ENCODE results near the gene SEC61B.

The SEC61B gene

DNA sequence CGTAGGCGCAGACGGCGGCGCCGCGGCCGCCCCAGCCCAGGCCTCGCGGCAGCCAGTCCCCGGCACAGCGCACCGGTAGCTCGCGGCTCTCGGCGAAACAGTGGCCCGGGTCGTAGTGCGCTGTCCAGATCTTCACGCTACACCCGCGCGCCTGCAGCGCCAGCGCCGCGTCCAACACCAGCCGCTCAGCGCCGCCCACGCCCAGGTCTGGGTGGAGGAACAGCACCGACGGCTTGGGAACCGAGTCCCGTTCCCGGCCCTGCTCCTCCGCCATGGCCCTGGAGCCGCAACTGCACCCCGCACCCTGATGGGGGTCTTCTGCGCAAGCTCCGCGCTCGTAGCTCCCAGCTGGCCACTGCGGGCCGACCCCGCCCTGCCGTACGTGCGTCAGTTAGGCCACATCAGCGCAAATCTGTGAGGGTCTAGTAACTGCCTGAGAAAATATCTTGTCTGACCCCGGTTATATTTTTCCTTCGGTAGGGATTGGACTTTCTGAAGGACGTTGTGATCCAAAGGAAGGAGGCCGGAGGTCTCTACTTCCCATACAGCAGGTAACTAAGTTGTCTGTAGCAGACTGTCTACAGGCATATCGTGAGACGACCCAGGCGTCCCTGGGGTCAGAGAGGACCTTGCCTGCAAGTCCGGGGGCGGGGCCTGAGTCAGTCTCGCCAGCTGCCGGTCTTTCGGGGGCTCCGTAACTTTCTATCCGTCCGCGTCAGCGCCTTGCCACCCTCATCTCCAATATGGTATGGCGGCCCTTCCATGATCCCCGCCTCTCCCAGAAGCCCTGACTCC lies at the start of gene SEC61B, which contains the start of gene ALG2:
Gene SEC61B, plus strand, starts transcription at position 662 of the 795 bp plus-strand sequence. Its CDS starts 82 bp downstream, at position 744.
Gene ALG2, minus strand, starts transcription at position 322 of the 795 bp plus-strand sequence. Its CDS starts 48 bp downstream, at position 274.
- in situ Hi-C loops (cut with MboI; ENCODE audit: low sequenced_read_pairs) = no loop called here

- in situ Hi-C loops (cut with MboI; ENCODE audit: low sequenced_read_pairs) = no loop called here
Observed at GRCh38 chr9:99173570-99174504, 48.2 kb upstream of the SEC61B start.

DNA sequence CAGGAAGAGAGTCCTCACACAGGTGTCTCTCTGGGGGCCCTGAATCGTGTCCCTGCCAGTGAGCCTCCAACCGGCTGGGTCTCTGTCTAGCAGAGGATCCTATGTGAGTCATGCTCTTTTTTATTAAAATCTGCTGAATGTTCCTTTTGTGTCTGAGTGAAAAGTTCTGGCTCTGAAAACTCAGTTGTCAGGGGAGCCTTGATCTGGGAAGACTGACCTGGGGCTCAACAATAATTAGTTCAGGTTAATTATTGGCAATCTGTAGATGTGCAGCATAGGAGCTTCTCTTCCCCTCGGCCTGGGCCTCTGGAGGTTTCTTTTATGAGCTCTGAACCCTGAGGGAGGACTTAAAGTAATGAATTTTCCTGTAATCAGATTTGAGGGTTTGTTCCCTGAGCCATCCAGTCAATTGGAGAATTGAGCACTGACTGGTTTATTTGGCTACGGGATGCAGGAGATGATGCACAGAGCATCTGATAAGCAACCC lies 45.5 kb upstream of the SEC61B start:
- in situ Hi-C loops (cut with MboI; ENCODE audit: low sequenced_read_pairs) = loop anchor here (25.0 kb wide), 2 partner anchors 1136 to 1411 kb away; partner anchors contain the start of gene CAVIN4

DNA sequence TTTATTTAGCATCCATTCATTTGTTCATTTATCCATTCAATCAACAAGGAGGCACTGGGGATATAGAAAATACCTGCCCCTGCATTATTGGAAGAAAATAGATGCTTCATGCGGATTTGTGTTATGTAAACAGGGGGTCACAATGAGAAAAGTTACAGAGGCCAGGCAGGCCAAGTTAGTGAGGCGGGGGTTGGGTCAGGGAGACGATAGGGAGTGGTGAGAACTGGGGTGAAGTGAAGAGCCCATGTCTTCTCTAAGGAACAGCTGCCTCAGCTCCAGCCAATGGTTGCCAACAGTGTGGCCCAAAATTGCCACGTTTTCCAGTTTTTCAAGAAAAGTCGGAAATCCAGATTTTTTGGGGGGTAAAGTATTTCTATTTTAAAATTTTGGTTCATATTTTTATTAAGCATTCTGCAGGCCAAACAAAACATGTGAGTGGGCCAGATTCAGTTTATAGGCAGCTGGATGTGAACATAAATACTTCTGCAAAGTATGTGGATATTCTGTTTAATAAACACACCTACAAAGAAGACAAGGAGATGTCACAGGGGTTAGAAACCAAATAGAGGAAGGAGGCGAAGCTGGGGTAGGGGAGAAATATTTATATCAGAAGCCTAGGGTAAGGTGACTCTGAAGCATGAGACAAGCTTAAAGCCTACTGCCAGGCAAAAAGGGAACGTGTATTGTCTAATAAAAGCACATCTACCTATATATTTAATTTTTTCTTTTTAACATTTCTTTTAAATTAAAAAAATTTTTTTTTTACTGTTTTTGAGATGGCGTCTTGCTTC lies 44.3 kb upstream of the SEC61B start:
- in situ Hi-C loops (cut with MboI; ENCODE audit: low sequenced_read_pairs) = loop anchor here (25.0 kb wide), 2 partner anchors 1135 to 1410 kb away; partner anchors contain the start of gene CAVIN4

DNA sequence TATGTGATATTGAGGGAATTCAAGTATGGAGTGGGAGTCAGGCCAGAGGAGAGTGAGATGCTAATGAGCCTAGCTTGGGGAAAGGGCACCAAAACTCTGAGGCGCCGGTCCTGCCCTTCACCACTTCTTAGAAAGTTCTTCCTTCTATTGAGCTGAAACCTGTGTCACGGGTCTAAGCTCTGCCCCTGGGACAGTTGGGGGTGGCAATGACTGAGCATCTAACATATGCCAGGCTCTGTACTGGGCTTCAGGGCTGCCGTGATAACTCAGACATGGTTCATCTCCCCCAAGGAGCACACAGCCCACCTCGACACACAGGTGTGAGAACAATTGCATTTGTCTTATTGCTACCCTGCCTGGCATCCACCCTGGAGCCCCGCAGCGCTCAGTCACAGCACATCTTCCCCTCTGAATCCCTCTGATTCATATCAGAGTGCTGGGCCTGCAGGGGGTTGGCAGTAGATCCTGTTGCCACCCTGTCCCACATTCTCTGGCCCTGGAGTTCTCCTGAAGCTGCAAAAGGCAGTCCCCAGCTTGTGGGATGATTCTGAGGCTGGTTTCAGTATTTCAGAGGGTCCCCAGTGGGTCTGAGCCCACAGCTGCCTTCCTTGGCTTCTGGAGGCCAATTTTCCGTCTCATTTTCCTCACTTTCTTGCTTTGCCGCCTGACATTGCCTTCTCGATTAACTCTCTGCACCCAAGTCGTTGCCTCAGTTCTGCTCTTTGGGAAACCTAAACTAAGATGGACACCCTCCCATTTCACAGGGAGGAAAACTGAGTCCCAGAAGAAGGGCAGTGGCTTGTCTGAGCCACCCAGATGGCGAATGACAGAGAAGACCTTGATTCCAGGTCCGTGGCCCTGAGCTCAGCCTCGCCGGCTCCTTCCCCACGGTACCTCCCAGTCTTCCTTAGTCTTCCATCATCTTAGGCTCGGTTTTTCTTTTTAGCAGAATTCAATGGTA lies 42.9 kb upstream of the SEC61B start:
- in situ Hi-C loops (cut with MboI; ENCODE audit: low sequenced_read_pairs) = loop anchor here (25.0 kb wide), 2 partner anchors 1133 to 1408 kb away; partner anchors contain the start of gene CAVIN4

GRCh38 chr9:99180199-99180598 lies 41.9 kb upstream of the SEC61B start:
- in situ Hi-C loops (cut with MboI; ENCODE audit: low sequenced_read_pairs) = loop anchor here (25.0 kb wide), 2 partner anchors 1132 to 1407 kb away; partner anchors contain the start of gene CAVIN4

DNA sequence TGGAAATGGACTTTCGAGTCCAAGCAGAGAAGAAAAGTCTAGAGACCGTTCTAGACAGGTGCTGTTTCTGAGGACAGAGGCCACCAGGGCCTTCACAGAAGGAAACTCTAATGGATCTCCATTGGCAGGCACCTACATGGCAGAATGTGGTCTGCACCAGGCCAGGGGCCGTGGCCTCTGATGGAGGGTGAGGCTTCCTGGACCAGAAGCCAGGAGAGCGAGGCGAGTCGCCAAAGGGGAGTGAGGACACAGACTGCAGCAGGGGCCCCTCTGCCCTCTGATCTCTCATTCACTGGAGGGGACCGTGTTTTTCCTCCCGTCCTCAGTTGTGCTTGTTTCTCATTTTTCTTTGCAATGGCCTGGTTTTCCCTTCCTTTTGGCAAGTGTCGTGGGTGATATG lies 41.4 kb upstream of the SEC61B start:
- in situ Hi-C loops (cut with MboI; ENCODE audit: low sequenced_read_pairs) = loop anchor here (25.0 kb wide), 2 partner anchors 1132 to 1407 kb away; partner anchors contain the start of gene CAVIN4

DNA sequence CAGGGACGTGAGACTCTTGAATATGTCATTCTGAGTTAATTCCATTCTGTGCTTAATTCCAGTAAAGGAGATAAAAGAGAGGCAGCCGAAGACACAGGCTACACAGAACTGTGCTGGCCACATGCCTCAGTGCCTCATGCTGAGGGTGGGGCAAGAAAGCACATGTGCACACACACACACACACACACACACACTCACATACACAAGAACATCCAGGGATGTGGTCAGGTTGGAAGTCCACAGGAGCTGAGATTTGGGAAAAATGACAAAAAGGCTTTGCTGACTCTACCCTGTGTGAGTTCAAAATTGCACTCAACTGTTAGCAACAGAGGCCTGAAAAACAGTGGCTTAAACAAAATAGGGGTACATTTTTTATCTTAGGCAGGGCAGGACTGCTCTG lies 40.9 kb upstream of the SEC61B start:
- in situ Hi-C loops (cut with MboI; ENCODE audit: low sequenced_read_pairs) = loop anchor here (25.0 kb wide), 2 partner anchors 1131 to 1406 kb away; partner anchors contain the start of gene CAVIN4

DNA sequence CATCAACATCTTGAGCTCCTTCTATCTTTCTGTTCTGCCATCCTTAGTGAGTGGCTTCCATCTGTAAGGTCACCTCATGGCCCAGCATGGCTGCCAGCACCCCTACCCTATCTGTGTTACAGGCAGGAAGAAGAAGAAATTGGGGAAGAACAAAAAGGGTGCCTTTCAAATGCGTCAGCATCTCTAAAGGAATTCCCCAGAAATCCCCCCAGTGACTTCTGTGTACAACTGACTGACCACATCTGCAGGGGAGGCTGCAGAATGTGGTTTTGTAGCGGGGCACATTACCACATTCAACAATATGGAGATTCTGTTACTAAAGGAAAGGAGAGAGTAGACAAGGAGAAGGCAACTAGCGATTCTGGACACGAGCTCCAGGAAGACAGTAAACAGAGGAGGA lies 40.5 kb upstream of the SEC61B start:
- in situ Hi-C loops (cut with MboI; ENCODE audit: low sequenced_read_pairs) = loop anchor here (25.0 kb wide), 2 partner anchors 1131 to 1406 kb away; partner anchors contain the start of gene CAVIN4

DNA sequence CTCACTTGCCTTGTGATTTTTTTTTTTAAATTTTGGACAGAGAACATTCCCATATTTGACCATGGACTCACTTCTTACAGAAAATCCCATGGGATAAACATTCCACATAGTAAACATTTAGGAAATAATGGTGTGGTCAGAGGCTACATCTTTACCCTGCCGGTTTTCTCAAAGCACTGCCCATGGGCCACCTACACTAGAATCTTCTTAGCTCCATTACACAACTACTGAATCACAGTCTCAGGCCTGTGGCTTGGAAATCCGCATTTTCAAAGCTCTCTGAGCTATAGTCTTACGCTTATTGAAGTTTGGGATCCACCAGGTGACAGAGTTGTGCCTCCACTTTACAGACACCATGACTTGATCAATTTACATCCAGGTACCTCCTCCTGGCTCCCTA lies 39.7 kb upstream of the SEC61B start:
- in situ Hi-C loops (cut with MboI; ENCODE audit: low sequenced_read_pairs) = loop anchor here (25.0 kb wide), 2 partner anchors 1130 to 1405 kb away; partner anchors contain the start of gene CAVIN4

GRCh38 chr9:99183616-99184015 lies 38.5 kb upstream of the SEC61B start:
- in situ Hi-C loops (cut with MboI; ENCODE audit: low sequenced_read_pairs) = loop anchor here (25.0 kb wide), 2 partner anchors 1129 to 1404 kb away; partner anchors contain the start of gene CAVIN4

DNA sequence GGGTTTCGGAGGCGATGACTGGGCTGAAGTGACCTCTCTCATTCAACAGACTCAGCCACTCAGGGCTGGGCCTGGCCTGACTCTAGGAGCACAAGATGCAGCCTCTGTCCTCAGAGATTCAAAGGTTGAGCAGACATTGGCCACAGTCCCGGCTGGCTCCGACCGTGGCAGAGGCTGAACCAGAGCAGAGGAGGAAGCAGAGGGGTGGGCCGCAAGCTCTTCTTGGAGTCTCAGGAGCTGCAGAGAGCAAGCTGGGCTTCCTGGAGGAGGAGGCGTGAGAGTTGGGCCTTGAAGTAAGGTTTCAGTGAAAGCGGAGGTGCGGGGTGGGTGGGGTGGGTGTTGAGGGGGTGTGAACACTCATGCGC lies 38.0 kb upstream of the SEC61B start:
- in situ Hi-C loops (cut with MboI; ENCODE audit: low sequenced_read_pairs) = loop anchor here (25.0 kb wide), 2 partner anchors 1128 to 1403 kb away; partner anchors contain the start of gene CAVIN4

GRCh38 chr9:99184475-99185347 lies 37.4 kb upstream of the SEC61B start:
- in situ Hi-C loops (cut with MboI; ENCODE audit: low sequenced_read_pairs) = loop anchor here (25.0 kb wide), 2 partner anchors 1128 to 1403 kb away; partner anchors contain the start of gene CAVIN4

GRCh38 chr9:99185348-99185632 lies 36.8 kb upstream of the SEC61B start:
- in situ Hi-C loops (cut with MboI; ENCODE audit: low sequenced_read_pairs) = loop anchor here (25.0 kb wide), 2 partner anchors 1127 to 1402 kb away; partner anchors contain the start of gene CAVIN4

DNA sequence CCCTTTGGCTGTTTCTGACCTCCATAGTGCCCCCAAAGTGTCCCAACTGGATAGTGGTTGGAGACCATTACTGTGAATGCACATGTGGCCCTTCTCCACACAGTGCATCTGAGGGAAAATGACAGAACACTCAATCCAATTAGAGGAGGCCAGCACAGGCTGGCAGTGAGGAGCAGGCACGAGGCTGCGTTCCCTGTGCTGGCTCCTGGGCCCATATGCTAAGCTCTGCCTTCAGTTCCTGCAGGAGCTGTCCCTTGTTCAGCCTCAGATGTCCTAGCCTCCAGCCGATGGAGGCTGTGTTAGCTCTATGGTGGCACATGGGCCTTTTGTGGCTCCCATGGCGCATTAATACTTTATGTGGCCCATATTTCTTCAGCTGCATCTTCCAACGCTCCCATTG lies 36.1 kb upstream of the SEC61B start:
- in situ Hi-C loops (cut with MboI; ENCODE audit: low sequenced_read_pairs) = loop anchor here (25.0 kb wide), 2 partner anchors 1126 to 1401 kb away; partner anchors contain the start of gene CAVIN4

- in situ Hi-C loops (cut with MboI; ENCODE audit: low sequenced_read_pairs) = loop anchor here (25.0 kb wide), 2 partner anchors 1125 to 1400 kb away; partner anchors contain the start of gene CAVIN4
Observed at GRCh38 chr9:99187311-99187710, 34.8 kb upstream of the SEC61B start.

DNA sequence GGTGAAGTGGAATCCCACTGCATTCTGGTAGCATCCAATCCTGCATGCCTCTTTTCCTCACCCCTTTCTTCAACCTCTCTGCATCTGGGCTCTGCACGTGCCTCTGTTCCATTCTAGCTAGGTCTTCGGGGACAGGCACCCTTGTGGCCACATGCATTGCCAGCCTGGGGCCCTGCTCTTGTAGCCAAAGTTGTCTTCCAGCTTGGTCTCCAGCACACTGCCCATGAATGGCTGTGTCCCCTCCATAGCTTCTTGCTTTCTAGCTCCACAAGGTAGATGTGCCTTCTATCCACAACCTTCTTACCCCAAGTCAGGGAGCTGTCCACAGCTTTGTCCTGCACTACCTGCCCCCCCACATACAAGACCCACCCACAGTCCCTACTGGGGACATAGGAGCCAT lies 32.9 kb upstream of the SEC61B start:
- in situ Hi-C loops (cut with MboI; ENCODE audit: low sequenced_read_pairs) = loop anchor here (25.0 kb wide), 2 partner anchors 1123 to 1398 kb away; partner anchors contain the start of gene CAVIN4
